GM18870 (cell line): Measurements from ENCODE around the gene SPATA19.
"Not testable (repeated sequence)": the region's sequence is repeated elsewhere in the genome, so short reads cannot be mapped to it uniquely, and the experiment has no call there.

Experiments
- ATAC-seq: cut with Tn5 transposase; IDR thresholded peaks from one replicate; pipeline ENCODE4 v1.9.1; 2021; ENCODE audit warnings: moderate library complexity; ENCODE audit not compliant: unreplicated experiment

Gene SPATA19

DNA sequence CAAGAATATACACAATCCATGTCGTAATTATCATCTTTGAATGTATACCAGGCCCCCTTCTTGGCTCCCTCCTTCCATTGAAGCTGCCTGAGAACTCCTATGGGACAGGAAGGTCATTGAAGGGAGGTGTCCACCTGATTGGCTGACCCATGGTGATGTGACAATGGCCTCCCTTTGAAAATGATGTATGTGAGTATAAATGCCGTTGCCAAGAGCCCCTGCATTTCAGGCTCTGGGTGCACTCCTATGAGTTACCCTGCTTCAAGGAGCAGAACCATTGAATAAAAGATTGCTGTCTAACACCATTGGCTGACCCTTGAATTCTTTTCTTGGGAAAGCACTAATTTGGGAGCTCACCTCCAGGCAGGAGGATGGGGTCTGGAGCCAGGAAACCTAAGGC is at the start of gene SPATA19:
Gene SPATA19 (minus strand): TSS at position 101 of the 400 bp plus-strand sequence. CDS start 67 bp downstream, at position 34.
- no peak for ATAC-seq

GRCh38 chr11:133895061-133895479 is 49.8 kb upstream of the SPATA19 start:
- peak; percentile 67 for ATAC-seq

GRCh38 chr11:133893381-133893780 is 48.1 kb upstream of the SPATA19 start:
- ATAC-seq = no peak

DNA sequence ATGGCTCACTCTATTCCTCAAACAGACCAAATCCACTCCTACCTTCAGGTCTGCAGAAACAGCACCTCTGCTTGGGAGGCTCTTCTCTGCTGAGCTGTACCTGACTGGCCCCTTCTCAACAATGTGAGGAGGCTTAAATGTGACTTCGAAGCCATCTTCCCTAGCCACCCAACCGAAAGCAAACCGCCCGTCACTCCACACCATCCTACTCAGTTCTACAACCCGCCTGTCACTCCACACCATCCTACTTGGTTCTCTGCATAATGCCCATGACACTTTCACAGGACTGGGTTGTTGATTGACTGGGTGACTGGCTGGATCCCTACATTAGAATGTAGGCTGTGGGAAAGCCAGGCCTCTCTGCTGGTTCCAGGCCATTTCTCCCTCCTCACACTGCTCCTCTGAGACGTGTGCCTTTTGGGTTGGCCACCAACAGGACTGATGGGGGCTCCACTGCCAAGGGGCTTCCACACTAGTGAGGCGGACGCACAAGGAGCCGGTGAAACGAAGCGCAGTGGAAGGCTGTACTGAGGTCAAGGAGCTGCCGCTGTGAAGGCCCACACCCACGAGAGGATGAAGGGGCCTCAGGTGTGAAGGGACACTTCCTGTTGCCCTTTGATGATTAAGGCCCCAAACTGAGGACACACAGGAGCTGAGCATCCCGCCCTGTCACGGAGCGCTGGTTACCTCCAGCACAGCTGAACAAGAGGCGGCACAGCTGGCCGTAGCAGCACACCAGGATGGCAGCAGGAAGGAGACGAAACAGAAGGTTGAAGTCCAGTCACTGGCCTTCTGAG is 47.5 kb upstream of the SPATA19 start:
- ATAC-seq = no peak

GRCh38 chr11:133892126-133892525 is 46.8 kb upstream of the SPATA19 start:
- ATAC-seq = no peak

DNA sequence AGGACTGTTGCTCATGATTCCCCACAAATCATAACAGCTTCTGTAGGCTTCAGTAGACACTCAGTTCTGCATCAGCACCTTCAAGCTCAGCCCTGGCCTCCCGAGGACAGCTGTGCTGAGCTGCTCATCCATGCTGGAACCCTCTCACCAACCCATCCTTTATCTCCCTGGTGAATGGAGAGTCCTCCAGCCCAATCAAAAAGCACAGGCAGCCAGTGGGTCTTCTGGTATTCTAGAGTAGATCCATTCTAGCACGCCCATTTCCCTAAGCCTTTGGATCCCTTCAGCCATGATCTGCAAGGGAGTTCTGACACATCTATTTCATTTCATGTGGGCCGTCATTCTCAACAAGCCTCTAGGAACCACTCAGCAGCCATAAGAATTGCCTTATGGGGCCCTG is 44.6 kb upstream of the SPATA19 start:
- ATAC-seq = no peak

GRCh38 chr11:133889188-133889587 is 43.9 kb upstream of the SPATA19 start:
- ATAC-seq = no peak

DNA sequence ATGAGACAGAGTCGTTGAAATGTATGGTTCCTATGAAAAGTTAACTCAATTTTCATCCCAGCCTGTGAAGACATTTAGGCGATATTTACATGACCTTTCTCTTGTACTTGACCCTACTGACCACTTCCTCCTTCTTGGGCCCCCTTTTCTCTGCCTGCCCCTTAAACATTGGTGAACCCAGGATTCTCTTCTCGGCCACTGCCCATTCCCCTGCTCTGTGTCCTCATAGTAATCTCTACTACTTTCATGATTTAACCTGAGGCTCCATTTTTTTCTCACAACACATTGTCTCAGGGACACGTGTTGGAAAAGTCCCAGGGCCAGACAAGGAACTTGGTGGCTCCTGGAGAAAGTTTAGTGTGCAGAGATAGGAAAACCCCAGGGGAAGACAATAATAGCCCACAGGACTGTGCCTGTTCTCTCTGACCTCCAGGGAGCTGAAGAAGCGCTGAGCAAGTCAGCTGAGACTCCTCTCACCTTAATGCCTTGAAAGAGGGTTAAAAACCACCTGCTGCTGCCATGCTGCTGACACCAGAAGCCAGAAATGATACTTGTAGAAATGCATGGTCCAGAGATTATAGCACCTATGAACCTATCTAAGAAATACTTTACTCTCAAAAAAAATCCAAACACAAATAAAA is 42.5 kb upstream of the SPATA19 start:
- no peak for ATAC-seq

DNA sequence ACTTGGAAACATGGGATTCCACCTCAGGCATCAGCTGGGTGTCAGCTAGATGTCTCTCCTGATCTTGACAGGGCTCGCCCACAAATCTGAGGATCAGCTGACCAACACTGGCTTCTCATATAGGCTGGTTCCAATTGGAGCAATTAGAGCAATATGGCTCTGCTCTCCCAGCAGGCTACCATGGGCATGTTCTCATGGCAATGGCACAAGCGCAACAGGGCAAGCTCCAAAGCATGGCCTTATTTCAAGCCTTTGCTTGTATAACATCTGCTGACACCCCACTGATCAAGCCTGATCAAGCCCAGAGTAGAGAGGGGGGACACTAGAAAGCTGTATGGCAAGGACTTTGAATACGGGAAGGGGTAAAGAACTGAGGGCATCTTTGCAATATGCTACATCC is 40.7 kb upstream of the SPATA19 start:
- no peak for ATAC-seq

GRCh38 chr11:133872160-133872559 is 26.8 kb upstream of the SPATA19 start:
- ATAC-seq = no peak

DNA sequence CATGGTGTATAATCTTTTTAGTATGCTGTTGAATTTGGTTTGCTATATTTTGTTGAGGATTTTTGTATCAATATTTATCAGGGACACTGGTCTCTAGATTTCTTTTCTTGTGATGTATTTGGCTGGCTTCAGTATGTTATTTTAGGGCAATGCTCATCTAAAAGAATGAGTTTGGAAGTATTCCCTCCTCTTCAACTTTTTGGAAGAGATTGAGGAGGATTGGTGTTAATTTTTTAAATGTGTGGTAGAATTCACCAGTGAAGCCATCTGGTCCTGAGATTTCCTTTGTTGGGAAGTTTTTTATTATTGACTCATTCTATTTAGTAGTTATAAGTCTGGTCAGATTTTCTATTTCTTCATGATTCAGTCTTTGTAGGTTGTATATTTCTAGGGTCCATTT is 22.1 kb upstream of the SPATA19 start:
- no peak for ATAC-seq

- ATAC-seq = no peak
Measured at GRCh38 chr11:133865466-133865865, 20.2 kb upstream of the SPATA19 start.

DNA sequence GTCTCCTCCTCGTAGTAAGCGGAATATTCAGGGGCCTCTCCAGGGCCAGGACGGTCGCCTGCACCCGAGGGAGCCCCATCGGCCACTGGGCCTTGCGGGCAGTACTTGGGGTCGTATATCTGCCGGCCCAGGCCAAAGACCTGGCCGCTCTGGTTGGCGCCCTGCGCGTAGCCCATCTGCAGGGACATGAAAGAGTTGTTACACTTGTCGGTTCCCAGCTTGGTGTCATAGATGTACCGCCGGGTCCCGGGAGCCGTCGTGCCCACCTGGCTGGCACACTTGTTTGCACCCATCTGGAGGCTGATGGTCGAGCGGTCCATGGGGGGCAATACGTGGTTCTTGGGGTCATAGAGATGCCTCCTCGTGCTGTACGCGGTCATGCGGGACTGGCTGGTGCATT is 19.4 kb upstream of the SPATA19 start:
- ATAC-seq = no peak

GRCh38 chr11:133860151-133860550 is 14.8 kb upstream of the SPATA19 start:
- ATAC-seq = no peak

- not testable (repeated sequence) for ATAC-seq
Measured at GRCh38 chr11:133854330-133854960, 9.1 kb upstream of the SPATA19 start.

DNA sequence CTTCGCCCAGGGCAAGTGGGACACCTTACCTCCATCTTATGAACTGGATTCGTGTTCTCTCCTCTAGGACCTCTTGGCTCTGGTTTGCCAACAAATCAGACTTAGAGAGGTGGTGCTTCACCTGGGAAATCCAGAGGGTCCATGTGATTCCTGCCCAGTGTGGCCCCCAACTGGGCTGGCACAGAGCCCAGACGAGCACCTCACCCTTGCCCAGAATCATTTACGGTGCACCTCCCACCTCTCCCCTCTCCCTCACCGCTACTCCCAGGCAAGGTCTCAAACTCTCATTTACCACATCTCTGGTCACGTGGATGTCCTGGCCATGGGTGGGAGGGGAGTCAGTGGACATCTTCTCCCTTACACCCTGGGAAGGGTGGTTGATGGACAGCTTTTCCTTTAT is 1.1 kb downstream of the SPATA19 start:
- ATAC-seq = no peak

DNA sequence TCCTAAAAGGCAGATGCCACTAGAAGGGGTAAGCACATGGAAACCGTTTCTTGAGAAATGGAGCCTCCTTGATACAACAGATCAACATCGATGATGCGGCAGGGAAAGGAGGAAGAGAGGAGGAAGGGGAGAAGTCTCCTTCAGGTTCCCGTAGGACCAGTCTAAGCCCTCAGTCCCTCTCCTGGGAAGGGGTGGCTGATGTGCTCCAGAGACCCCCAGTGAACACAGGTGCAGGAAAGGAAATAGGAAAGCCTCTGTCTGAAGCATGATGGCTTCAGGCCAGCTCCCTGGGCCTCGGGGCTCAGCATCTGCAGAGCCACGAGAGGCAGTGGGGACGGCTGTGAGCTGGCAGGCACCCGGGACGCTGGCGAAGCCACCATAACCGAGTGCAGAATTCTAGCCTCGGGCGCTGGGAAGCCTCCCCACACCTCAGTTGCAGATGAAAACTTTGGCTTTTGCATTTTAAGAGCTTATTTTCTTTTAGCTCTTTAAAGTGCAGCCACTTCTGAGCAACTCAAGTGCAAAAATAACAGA is 1.8 kb downstream of the SPATA19 start:
- ATAC-seq = no peak

DNA sequence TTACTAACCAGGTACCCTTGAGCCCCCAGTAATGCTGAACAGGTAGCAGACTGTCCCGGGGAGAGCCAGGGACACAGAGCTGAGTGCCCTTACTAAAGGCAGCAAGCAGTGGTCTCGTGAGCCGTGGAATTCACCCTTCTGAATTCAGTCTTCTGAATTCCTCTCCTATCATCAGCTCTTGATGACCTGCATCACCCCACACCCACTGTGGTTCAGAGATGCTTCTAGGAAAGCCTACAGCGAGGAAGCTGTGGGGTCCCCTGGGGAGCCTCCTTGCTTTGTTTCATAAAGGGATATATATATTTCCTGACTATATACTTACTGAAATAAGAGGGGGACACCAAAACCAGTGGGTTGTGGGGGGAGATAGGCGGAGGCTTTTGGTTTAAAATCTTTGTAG is 2.6 kb downstream of the SPATA19 start:
- no peak for ATAC-seq

DNA sequence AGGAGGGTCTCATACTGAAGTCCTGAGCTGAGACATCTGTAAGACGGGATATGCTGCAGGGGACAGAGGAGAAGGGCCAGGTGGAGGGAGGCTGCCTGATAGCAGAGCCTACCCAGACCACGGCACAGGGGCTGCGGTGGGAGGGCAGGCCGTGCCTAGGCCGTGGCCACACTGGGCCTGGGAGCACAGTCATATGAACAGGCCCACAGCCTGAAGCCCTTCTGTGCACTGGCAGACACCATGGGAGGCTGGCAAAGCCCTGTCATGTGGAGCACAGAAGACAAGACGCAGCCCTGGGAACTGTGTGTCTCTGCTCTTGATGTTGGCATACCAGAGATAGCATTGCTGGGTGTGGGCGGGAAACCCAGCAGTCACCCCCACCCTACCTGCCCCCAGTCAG is 3.3 kb downstream of the SPATA19 start:
- no peak for ATAC-seq

GRCh38 chr11:133841279-133842043 is 3.9 kb downstream of the SPATA19 start:
- no peak for ATAC-seq

DNA sequence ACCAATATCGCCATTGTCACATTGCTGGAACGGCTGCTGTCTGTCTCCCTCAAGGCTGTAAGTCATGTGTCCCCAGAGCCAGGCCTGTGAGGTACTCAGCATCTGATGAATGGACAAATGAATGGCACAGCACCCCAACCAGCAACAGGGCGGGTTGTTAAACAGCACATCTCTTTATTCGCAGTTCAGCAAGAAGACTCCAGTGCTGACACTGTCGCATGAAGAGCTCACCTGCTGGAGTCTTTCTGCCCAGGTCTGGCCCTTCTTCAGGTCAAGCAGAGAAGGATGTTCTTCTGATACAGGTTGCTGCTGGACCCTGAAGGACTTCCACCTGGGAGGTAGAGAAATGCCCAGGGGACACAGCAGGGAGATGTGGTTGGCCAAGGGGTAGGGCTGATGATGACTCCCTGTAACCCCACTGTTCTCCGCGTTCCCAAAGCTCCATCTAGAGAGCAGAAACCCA is 4.8 kb downstream of the SPATA19 start:
- no peak for ATAC-seq
